ENCODE results near the gene FAM210B.
"Not testable (repeated sequence)": the region's sequence is repeated elsewhere in the genome, so short reads cannot be mapped to it uniquely, and the experiment has no call there.

Gene FAM210B

DNA sequence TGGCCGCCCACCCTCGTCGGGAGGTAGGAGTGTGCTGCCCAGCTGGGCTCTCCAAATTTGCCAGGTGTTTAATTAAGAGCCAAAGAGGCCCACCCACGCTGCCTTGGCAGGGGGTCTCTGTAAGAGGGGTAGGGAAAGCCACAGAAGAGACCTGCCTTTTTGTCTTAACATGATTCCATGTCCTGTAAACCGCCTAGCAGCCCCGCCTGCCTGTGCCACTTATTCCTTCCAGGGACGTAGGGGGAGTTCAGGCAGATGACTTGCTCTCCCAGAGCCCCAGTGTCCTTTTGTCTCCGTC is 2.1 kb downstream of the FAM210B start:
- DNase-seq (ENCODE audit: low read depth) = no peak

DNA sequence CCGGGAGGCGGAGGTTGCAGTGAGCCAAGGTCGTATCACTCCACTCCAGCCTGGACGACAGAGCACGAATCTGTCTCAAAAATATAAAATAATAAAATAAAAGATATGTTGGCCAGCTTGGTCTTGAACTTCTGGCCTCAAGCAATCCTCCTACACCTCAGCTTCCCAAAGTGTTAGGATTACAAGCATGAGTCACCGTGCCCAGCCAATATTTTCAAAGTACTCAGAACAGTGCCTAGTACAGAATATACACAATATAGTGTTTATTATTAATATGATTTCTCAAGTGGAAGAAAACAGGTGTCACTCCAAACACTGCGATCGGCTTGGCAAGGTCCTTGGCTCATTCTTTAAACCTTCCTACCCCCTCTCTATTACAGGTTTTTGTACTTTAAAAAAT is 3.1 kb downstream of the FAM210B start:
- DNase-seq (ENCODE audit: low read depth) = no peak

DNA sequence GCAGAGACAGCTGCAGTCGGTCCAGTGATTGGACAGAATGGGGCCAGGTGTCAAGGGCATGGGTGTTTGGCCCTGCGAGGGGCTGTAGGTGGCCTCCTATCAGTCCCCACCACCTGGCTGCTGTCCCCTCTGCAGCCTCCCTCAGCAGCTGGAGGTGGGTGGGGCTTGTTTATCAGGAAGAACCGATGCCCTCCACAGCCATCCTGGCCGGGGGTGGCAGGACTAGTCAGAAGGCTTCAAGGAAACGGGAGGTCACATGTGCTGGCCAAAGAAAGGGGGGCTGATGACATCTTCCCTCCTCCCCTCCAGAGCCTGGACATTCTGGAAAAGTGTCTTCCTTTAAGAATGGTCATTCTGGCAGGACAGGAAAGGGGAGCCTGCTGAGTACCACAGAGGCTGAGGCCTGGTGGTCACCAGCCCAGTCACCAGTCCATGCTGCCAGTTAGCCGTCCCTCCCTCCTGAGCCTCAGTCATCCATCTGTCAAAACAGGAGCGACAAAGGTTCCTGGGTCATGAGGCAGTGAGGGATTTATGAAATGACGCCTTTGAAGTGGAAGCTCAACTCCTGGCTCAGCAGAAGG is 4.1 kb downstream of the FAM210B start:
- DNase-seq (ENCODE audit: low read depth) = no peak

DNA sequence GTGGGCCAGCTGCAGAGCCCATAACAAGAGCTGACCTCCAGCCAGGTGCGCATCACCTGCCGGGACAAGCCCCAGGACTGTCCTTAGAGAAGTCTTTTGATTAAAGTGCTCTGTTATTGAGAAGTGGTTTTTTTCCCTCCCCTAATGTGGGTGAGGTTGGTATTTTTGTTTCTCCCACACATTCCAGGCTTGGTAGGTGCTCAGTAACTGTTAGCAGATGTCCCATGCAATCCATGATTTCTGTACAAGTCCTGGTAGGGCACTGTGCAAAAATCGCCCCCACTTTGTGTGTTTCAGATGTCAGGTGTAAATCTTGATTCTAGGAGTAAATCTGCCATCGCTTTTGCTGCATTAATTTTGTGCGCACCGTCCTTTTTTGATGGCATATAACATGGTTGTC is 4.7 kb downstream of the FAM210B start:
- no peak for DNase-seq (ENCODE audit: low read depth)

DNA sequence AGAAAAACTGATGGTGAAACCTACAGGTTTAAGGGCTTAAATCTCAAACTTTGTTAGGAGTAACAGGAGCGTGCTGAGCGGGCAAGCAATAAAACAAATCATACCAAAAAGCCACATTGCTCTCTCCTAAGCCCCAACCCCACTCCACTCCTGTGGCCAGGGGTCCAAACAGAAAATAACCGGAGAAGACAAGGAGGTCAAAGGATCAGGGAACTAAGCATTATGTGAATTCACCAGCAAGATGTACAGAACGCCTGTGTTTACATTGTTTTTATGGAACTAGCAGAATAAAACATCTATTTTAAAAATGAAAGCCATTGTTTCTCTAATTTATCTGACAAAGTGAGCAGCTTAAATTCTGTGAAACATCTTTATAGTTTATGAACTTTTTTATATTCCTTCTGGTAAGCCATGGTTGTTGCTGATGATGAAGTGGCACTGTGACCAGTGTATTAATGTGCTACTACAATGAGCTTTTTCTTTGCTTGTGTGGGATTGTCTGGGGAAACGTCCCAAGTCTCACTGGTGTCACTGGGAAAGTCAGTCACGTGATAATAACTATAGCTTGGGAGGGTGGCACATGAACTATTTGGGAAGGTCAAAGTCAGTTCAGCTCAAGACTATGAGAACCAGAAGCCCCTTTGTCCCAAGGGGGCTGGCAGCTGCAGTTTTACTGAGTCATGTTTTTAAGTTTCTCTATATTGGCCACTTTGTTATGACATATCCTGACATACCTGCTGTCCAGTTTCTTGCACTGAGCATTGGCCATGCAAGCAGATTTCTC is 9.8 kb downstream of the FAM210B start:
- DNase-seq (ENCODE audit: low read depth) = no peak

DNA sequence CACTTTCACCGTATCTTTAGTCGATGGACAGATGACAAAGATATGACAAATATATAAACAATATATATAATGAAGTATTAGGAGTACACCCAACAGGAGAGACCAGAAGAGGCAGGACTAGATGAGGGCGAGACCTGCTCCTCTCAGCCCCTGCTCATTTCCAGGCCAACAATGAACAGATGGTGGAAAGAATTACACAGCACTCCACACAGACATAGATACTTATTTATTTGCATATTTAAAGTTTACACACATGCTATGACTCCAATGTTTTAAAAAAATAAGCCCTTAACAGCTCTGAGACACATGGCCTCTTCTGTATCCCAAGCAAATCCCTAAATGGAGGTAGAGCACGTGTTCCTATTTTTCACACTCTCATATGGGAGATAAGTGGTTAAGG is 10.4 kb downstream of the FAM210B start:
- DNase-seq (ENCODE audit: low read depth) = no peak

DNA sequence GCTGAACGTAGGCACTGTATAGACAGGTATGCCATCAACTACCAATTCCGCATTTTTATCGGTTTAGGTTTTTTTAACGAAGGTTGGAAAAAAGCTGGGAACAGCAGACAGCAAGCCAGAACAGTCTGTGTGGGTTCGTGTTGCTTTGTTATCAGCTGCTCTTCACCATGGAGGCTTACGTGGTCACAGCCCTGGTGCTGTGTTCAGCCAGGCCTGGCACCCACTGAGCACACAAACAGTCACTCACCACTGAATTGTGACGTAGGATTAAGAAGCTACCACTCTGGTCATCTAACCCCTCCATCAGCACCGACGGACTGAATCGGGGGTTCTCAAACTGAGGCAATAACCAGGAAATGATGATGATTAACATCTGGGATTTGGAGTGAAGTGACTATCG is 13.2 kb downstream of the FAM210B start:
- DNase-seq (ENCODE audit: low read depth) = no peak

DNA sequence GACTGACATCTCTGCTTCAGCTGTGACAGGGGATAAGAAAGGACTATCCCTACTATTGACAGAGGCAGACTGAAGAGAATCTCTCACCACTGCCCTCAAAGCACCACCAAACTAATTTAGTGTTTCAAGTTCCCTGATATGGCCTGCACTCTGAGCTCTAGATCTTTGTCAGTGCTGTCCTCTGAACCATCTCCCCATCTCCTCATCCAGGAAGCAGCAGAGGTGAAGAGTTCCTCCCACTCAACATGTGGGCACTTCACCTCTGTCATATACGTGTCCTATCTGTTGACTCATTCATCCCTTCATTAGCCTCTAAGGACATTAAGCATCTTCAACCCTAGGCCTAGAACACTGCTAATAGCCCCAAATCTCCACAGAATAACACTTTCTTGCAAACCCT is 14.1 kb downstream of the FAM210B start:
- no peak for DNase-seq (ENCODE audit: low read depth)

DNA sequence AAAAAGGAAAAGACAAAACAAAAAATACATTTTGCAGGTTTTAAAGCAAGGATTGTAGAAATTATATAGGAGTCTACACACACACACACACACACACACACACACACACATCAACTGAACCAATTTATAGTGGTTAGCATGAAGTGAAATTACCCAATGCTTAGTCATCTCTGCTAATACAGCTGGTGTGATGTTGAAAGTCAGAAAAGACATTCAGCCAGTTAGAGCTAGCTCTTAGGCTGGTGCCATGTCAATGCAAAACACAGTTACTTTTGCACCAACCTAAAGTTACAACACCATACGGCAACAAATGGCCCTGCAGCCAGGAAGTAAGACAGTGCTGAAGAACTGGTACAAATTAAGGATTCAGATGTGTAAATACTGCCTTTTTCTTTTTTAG is 15.2 kb downstream of the FAM210B start:
- peak; percentile 82 for DNase-seq (ENCODE audit: low read depth)

DNA sequence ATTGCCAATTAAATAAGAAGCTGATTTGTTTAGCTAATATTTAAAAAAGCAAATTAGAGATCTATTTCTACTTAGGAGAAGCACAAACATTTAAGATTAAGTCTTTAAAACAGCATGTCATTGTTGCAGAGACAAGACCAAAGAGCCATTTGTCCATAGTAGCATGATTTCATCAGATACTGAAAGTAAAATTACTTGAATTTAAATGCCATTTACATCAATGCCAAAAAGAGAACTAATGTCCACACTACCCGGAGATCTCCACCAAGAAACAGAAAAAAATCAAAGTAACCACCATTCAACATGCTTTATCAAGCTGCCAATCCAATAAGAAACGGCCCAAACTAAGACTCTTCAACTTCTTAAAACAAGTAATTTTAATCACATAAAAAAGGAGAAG is 17.6 kb downstream of the FAM210B start:
- no peak for DNase-seq (ENCODE audit: low read depth)

DNA sequence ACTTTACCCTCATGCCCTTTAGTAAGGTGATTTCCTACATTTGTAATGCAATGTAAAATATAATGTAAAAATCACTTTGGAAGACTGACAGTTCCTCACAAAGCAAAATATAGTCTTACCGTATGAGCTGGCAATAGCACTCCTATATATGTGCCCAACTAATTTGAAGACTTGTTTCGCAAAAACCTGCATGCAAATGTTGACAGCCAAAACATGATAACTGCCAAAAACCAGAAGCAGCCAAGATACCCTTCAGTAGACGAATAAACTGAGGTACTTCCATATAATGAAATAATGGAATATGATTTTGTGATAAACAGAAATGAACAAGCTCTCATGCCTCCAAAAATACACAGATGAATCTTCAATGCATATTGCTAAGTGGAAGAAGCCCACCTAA is 19.6 kb downstream of the FAM210B start:
- no peak for DNase-seq (ENCODE audit: low read depth)

DNA sequence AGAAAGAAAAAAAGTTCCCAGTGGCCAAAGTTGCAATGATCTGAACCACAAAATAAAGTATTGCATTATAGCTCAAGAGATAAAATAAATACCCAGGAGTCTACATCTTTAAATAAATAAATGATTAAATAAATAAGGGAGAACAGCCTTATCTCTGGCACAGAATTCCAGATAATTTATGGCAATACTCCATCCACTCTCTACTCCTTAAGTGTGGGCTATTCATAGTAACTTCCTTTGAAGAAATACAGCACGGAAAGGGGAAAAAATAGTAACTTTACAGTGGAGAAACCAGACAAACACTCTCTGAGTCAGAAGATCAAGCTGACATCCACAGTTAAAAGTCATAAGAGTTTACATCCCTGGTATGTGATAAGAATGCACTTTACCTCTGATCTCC is 21.6 kb downstream of the FAM210B start:
- DNase-seq (ENCODE audit: low read depth) = no peak

DNA sequence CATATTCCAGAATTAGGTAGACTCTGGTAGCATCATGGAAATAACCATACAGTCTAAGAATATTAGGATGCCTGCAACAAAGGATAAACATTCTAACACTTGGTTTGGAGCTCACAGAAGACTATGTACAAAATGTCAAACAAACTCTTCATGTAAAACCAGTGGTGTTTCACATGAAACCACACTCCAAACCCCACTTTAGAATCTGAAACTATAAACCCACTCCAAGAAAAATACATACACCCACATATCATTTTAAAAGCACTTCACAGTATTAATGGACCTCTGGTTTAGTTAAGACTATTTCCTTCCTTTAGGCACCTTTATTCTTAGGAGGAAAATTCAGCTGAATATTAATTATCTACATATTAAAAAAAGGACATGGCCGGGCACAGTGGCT is 22.7 kb downstream of the FAM210B start:
- no peak for DNase-seq (ENCODE audit: low read depth)

DNA sequence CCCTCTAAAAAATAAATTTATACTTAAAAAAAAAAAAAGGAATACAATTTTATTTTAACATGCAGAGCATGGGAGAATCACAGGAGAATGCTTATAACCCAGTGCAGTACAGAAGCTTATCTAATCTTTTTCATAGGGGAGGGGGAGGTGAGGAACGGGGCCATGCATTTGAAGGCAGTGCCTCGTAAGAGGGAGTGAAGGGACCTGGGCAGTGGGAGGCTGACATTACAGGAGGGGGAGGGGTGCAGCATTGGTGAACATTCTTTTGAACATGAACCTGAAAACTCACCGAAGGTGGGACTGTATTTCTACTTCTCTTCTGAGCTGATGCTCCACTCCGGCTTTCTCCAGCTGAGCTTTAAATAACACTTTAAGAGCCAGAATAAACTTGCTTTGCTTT is 23.9 kb downstream of the FAM210B start:
- no peak for DNase-seq (ENCODE audit: low read depth)

DNA sequence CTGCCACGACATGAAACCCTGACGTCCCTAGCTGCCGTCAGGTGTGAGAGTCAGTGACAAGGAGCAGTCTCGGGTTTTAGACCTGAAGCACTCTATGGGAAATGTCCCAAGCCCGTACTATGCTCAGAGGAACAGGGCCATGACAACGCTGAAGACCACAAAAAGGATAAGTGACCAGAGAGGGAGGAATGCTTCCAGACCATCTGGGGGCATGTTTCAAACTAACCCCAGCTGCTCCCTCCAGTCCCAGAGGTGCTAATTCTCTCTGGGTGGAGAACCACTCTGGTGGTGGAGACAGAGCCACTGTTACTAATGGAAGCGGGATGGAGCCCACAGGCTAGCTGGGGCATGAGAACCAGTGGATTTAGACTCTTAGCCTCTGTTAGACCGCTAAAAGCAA is 24.6 kb downstream of the FAM210B start:
- DNase-seq (ENCODE audit: low read depth) = no peak

DNA sequence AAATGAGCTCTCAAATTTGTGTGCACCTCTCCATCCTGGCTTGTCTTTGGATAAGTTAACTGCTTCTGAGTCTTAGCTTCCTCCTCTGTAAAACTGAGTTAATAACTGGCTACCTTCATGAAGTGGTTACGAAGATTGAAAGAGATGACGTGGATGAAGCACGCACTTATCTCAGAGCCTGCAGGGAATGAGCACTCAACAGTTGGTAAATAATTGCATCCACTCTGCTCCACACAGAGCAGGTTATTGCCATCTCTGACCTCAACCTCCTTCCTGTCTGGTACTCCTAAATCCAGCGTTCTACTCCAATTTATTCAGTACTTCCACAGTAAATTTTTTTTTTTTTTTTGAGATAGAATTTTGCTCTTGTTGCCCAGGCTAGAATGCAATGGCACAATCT is 26.4 kb downstream of the FAM210B start:
- no peak for DNase-seq (ENCODE audit: low read depth)

DNA sequence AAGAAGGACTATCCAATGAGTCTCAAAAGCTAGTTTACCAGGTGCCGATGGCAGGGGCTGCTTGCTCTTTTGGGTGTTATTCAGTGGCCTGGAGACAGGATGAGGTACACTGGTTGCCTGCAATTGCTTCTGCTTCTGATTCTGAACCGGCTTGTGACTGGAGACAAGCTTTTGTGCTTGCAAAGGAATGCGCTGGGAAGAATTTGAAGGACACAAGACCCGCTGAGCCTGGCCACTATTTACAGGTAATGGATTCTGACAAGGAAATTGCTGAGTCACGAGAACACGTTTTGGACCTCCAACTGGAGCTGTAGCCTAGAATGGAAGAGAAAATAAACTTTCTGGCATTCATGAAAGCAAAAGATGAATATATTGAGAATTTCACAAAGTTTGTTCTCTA is 27.4 kb downstream of the FAM210B start:
- DNase-seq (ENCODE audit: low read depth) = no peak

DNA sequence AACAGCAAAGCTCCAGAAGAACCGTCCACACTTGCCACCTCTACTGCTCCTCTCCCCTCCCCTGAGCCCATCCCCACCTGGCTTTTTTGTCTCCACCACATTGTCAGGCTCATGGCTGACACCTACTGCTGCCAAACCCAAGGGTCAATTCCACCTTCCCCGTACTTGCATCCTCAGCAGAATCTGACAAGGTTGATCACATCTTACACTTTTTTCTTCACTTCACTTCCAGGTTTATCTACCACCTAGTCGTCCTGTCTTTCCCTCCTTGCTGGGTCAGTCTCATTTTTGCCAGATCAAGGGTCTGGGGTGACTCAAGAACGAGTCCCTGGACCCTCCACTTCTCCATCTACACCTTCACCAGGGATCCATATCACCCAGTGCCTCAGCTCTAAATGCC is 30.1 kb downstream of the FAM210B start:
- no peak for DNase-seq (ENCODE audit: low read depth)

DNA sequence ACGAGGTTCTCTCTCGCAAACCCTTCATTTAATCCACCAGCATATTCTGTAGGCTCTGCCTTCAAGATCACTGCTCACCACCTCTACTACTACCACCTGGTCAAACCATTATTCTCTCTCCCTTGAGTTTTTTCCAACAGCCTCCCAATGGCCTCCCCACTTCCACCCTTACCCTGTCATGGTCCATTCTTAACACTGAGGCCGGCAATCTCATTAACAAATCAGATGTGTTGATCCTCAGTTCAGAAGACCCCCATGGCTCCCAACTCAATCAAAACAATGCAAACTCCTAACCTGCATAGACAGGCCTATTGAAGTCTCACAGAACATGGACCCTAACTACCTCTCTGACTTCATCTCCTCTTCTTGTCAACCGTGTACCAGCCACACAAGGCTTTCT is 31.0 kb downstream of the FAM210B start:
- DNase-seq (ENCODE audit: low read depth) = no peak

DNA sequence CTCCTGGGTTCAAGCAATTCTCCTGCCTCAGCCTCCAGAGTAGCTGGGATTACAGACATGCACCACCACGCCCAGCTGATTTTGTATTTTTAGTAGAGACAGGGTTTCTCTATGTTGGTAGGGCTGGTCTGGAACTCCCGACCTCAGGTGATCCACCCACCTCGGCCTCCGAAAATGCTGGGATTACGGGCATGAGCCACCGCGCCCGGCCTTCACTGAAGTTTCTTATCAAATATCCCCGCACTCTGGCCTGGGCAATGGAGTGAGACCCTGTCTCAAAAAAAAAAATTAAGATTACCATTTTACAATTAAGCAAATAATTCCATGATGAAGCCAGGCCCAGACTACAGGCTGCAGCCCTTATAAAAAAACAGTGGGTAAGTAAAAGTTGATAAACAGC is 31.6 kb downstream of the FAM210B start:
- not testable (repeated sequence) for DNase-seq (ENCODE audit: low read depth)

DNA sequence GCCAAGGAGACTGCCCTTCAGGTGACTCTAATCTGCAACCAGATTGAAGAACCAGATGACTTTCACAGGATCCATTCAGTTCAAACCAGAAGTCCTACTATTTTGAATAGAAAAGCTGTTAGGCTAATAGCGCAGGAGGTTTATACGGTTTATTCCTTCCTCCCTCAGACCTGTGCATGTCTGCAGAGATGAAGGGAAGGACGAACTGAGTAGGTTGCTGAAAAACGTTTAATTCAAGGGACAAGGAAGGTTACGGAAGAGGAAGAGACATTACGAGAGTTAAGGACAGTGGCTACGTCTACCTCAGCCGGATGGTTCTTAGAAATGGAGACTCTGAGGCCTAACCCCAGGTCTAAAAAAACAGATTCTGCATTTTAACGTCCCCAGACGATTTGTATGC is 32.3 kb downstream of the FAM210B start:
- no peak for DNase-seq (ENCODE audit: low read depth)

DNA sequence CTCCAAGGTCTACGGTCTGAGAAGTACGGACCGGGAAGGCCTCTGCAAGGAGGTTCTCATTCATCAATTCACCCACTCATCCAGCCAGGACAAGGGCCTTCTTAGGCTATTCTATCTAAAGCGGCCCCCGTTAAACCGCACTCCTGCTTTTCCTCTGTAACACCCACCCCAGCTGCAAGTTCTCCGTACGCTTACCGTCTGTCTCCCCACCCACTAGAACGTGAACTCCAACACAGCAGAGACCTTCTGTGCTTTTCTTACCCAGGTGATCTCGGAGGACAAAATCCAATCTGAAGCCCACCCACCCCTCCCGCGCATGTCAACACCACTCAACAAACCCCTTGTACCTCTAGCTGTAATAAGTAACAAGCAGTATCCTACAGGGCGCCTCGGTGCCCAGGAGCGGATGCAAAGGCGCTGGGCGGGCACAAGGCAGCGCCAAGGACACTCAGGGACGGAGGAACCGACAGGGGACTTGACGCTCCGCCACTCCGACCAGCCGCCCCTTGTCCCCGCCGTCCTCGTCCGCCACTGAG is 32.9 kb downstream of the FAM210B start:
- no peak for DNase-seq (ENCODE audit: low read depth)

DNA sequence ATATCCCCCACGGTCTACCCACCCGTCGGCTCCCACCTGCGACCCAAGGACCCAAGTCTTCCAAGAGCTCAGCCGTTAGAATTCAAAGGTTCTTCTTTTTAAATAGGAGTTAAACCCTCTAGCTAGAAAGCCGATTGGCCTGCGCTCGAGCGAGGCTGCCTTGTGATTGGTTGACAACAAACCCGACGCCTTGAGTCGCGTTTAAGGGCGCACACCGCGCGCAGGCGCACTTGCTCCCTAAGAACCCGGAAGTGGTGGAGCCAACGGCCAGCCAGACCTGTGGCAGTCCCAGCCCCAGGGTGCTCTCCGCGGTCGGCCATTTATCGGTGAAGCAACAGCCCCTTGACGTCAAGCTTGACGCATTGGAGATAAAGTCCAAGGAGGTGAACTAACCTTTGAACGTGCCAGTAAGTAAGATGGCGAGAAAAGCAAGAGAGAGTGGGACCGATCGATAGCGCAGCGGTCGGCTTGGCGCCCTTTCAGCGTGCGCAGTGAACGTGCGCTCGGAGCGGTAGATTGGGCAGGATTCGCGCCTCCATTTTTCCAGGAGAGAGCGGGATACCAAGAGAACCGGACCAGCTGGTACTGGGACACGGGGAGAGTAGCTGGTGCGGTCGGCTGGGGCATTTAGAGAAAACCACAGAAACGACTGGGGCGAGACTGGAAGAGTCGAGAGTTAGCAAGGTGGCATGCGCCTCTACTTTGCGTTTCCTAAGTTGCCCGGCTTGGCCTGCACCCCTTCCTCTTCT is 33.5 kb downstream of the FAM210B start, which contains the start of the genes AURKA and CSTF1:
AURKA (minus strand) TSS at position 84 of the 749 bp plus-strand sequence. CDS start 4,018 bp downstream, outside the sequence.
CSTF1 (plus strand) TSS at position 514 of the 749 bp plus-strand sequence. CDS start 2,908 bp downstream, outside the sequence.
- peak; percentile 99 for DNase-seq (ENCODE audit: low read depth)
